IMR-90 (cell line): Measurements from ENCODE around the gene MCCD1.

Experiments used
- BHLHE40 ChIP-seq: fragments of 150-350 bp; IDR thresholded peaks from 2 replicates; pipeline ENCODE4 v1.6.1; 2016; ENCODE audit warnings: mild to moderate bottlenecking, low read depth, low read length
- CEBPB ChIP-seq: IDR thresholded peaks from 2 replicates; pipeline ENCODE4 v1.6.1; 2012; ENCODE audit warnings: low read depth, low read length, improper control_type of control experiment
- CTCF ChIP-seq: conservative IDR thresholded peaks from 2 replicates; pipeline ENCODE4 v1.5.1; 2012; ENCODE audit warnings: mild to moderate bottlenecking, low read depth, low read length, improper control_type of control experiment
- ELK1 ChIP-seq: fragments of 150-350 bp; IDR thresholded peaks from 2 replicates; pipeline ENCODE4 v1.6.1; 2016; ENCODE audit warnings: low read depth, mild to moderate bottlenecking, low read length, moderate library complexity, borderline replicate concordance
- FOS ChIP-seq: fragments of 150-350 bp; IDR thresholded peaks from 2 replicates; pipeline ENCODE4 v1.6.1; 2016; ENCODE audit warnings: low read depth, low read length
- MAFK ChIP-seq: IDR thresholded peaks from 2 replicates; pipeline ENCODE4 v1.6.1; 2012; ENCODE audit warnings: low read depth, low read length, improper control_type of control experiment
- MAZ ChIP-seq: IDR thresholded peaks from 2 replicates; pipeline ENCODE4 v1.6.1; 2012; ENCODE audit warnings: low read depth, mild to moderate bottlenecking, low read length, improper control_type of control experiment, moderate library complexity, borderline replicate concordance
- MXI1 ChIP-seq: IDR thresholded peaks from 2 replicates; pipeline ENCODE4 v1.6.1; 2012; ENCODE audit warnings: low read depth, mild to moderate bottlenecking, low read length, moderate library complexity, borderline replicate concordance
- POLR2A ChIP-seq: IDR thresholded peaks from 2 replicates; pipeline ENCODE4 v1.6.1; 2012; ENCODE audit warnings: mild to moderate bottlenecking, low read depth, low read length
- RAD21 ChIP-seq: IDR thresholded peaks from 2 replicates; pipeline ENCODE4 v1.6.1; 2012; ENCODE audit warnings: low read length, improper control_type of control experiment
- RFX5 ChIP-seq: IDR thresholded peaks from 2 replicates; pipeline ENCODE4 v1.8.0; 2012; ENCODE audit warnings: low read depth, mild to moderate bottlenecking, low read length, moderate library complexity
- SMC3 ChIP-seq: fragments of 150-350 bp; IDR thresholded peaks from 2 replicates; pipeline ENCODE4 v1.6.1; 2016; ENCODE audit warnings: low read depth, mild to moderate bottlenecking, antibody characterized with exemption, low read length, moderate library complexity
- USF2 ChIP-seq: fragments of 150-350 bp; IDR thresholded peaks from 2 replicates; pipeline ENCODE4 v1.6.1; 2017; ENCODE audit warnings: mild to moderate bottlenecking, antibody characterized with exemption, low read length, low read depth

GRCh38 chr6:31558631-31559500 is 30.1 kb downstream of the MCCD1 start:
- no peak for TF ChIP-seq CTCF
- no peak for TF ChIP-seq POLR2A
- TF ChIP-seq RAD21, result no peak
- TF ChIP-seq MAFK, result no peak
- no peak for TF ChIP-seq MXI1
- no peak for TF ChIP-seq MAZ
- TF ChIP-seq ELK1, result no peak
- TF ChIP-seq USF2, result no peak
- TF ChIP-seq BHLHE40, result no peak
- TF ChIP-seq SMC3, result no peak
- TF ChIP-seq RFX5, result no peak
- no peak for TF ChIP-seq CEBPB
- TF ChIP-seq FOS, result no peak
